ENCODE data around the gene METTL22. TPM values are rescaled to one million over a fixed set of nuclear protein-coding genes. Genes with fewer than 3 reads are reported as not detected.

The METTL22 gene
- total and polyA plus RNA-seq, 2 donors (not counting 1 experiment from before 2014, with no cell fraction given), result 49.5 to 62.9 TPM

- peak; percentile 100 for ATAC-seq (ENCODE audit: low read depth)
- Histone ChIP-seq H3K9me3 (ENCODE audit: control extremely low read depth in 1 of 3, control insufficient read depth in 2 of 3, insufficient read depth in 1 of 3, low read length in 2 of 3) (peaks cover 0 to 7% (median 2%) of the 10 kb centered on the region in 3 donors), H3K27ac (ENCODE audit: low read length in 2 of 2) (peak within 1 kb of the TSS; percentile 51 to 83), H4K20me1 (ENCODE audit: control insufficient read depth, insufficient read depth, low read length, poor library complexity, severe bottlenecking) (peaks cover 25% of the 10 kb centered on the region), H3K9ac (ENCODE audit: low read length) (peak within 1 kb of the TSS; percentile 96), H2AFZ (ENCODE audit: insufficient read depth, low read depth, low read length, poor library complexity, severe bottlenecking) (peak within 1 kb of the TSS; percentile 95), H3K4me1 (ENCODE audit: control insufficient read depth in 2 of 2, insufficient read depth in 2 of 2, low read length in 2 of 2) (peaks cover 17 to 18% of the 10 kb centered on the region in 2 donors), H3K36me3 (replicated peaks in 1 of 2; ENCODE audit: control extremely low read depth in 1 of 2, control insufficient read depth in 1 of 2, extremely low read depth in 1 of 2, insufficient read depth in 2 of 2, low read length in 1 of 2) (no peaks in the 10 kb centered on the region), H3K79me2 (ENCODE audit: control insufficient read depth, insufficient read depth, low read length) (peaks cover 46% of the 10 kb centered on the region), H3K27me3 (replicated peaks in 1 of 4; ENCODE audit: control extremely low read depth in 1 of 4, control insufficient read depth in 3 of 4, insufficient read depth in 4 of 4, low read length in 3 of 4) (no peaks in the 10 kb centered on the region), H3K4me2 (replicated peaks; ENCODE audit: low read depth, low read length, poor library complexity, severe bottlenecking) (peak within 1 kb of the TSS; percentile 99), H3K4me3 (ENCODE audit: control extremely low read depth in 1 of 5, extremely low read depth in 1 of 5, insufficient read depth in 1 of 5, low read depth in 2 of 5, low read length in 4 of 5) (peak within 1 kb of the TSS; percentile 71 to 99 (median 81))
- Mint-ChIP-seq H3K9me3 (ENCODE audit: insufficient read depth) (no peaks in the 10 kb centered on the region), H3K4me1 (peaks cover 24% of the 10 kb centered on the region), H3K4me3 (peak within 1 kb of the TSS; percentile 92), H3K27ac (peak within 1 kb of the TSS; percentile 86), H3K27me3 (no peaks in the 10 kb centered on the region)
- intact Hi-C loops (cut with micrococcal nuclease), result loop anchor here (1.0 to 10.0 kb wide), 5 partner anchors 53 to 460 kb away; partner anchors contain the start of genes CARHSP1, METTL22, PMM2 and TMEM186
- CTCF ChIA-PET, result interaction anchor here (0.8 to 1.5 kb wide), 4 partner anchors 12 to 464 kb away, joined by 3 to 4 read pairs (median 4); no protein-coding TSS in a partner anchor
- POLR2A ChIA-PET, result interaction anchor here (0.6 kb wide), 1 partner anchor 22 kb away, joined by 4 read pairs; no protein-coding TSS in a partner anchor
- peak; percentile 90 for DNase-seq
- WGBS (ENCODE audit: insufficient coverage), result under 1% methylated on average over 46 of the region's 49 CpGs
- TF ChIP-seq EZH2 (IDR thresholded peaks at IDR 0.05; ENCODE audit: borderline replicate concordance, insufficient read depth, low read depth, low read length, poor library complexity, severe bottlenecking) (no peak), CTCF (IDR thresholded peaks at IDR 0.05) (no peak)
These were observed 53.0 kb downstream of the METTL22 start, which contains the start of gene ABAT for GRCh38 chr16:8674413-8675022. TSS of gene ABAT (plus strand) at chr16:8674617. CDS start at chr16:8735740, 61,123 bp downstream.

Data from B cell (primary cell).